ENCODE data around the gene KHDRBS1. TPM values are rescaled to one million over a fixed set of nuclear protein-coding genes. Genes with fewer than 3 reads are reported as not detected.
"Not testable (repeated sequence)": the region's sequence is repeated elsewhere in the genome, so short reads cannot be mapped to it uniquely, and the experiment has no call there.

Gene KHDRBS1
- total and polyA plus RNA-seq, 7 donors: 58.0 to 83.7 (median 72.0) TPM

DNA sequence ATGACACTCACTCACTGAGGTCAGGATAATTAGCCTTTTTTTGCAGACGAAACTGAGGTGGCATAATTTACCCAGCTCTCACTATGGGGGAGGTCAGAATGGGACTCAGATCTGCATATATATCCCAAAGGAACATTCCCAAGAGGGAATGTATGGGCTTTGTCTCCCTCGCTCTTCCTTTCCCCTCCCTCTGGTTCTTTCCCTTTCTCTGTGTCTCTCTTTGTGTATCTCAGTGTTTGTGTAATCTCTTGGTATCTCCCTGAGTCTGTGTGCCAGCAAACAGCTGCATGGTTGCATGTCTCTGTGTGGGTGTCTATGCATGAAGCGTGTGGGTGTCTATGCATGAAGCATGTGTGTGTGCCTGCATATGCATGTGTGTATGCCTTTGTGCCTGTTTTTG lies 63.8 kb downstream of the KHDRBS1 start:
- Histone ChIP-seq H3K27me3 (no peaks in the 10 kb centered on the region), H3K9me3 (no peaks in the 10 kb centered on the region), H3K27ac (no peak overlapping the region), H3K4me3 (no peak overlapping the region), H3K4me1 (peaks cover 0 to 12% (median 8%) of the 10 kb centered on the region in 4 donors), H3K36me3 (peaks cover 8 to 65% (median 20%) of the 10 kb centered on the region in 4 donors)
- TF ChIP-seq POLR2AphosphoS5 (IDR thresholded peaks at IDR 0.05): no peak
- TF ChIP-seq, protein P1, sequence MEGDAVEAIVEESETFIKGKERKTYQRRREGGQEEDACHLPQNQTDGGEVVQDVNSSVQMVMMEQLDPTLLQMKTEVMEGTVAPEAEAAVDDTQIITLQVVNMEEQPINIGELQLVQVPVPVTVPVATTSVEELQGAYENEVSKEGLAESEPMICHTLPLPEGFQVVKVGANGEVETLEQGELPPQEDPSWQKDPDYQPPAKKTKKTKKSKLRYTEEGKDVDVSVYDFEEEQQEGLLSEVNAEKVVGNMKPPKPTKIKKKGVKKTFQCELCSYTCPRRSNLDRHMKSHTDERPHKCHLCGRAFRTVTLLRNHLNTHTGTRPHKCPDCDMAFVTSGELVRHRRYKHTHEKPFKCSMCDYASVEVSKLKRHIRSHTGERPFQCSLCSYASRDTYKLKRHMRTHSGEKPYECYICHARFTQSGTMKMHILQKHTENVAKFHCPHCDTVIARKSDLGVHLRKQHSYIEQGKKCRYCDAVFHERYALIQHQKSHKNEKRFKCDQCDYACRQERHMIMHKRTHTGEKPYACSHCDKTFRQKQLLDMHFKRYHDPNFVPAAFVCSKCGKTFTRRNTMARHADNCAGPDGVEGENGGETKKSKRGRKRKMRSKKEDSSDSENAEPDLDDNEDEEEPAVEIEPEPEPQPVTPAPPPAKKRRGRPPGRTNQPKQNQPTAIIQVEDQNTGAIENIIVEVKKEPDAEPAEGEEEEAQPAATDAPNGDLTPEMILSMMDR (IDR thresholded peaks at IDR 0.05): no peak
- no peak for TF ChIP-seq POLR2A (IDR thresholded peaks at IDR 0.05)
- TF ChIP-seq EP300 (IDR thresholded peaks at IDR 0.05): no peak
- intact Hi-C loops (cut with DNase I): no loop called here
- 83 to 91% methylated on average over 3 of the region's 3 CpGs for WGBS, 2 donors
- DNase-seq: no peak

DNA sequence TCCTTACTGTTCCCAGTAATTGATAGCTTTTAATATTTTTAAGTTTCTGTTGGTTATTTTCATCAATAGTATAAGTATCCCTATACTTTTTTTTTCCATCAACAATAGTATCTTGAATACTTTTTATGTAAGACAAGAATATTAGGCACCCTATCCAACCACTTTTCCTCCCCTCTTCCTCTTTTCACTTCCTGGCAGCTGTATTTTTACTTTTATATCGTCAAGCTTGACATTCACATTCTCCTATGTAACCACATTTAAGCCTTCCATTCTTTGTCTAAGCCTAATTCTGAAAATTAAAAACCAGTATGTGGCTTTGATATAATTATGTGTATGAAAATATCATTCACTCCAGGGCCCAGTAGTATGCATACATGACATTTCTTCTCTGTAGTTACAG lies 68.4 kb downstream of the KHDRBS1 start:
- Histone ChIP-seq H3K9me3 (no peaks in the 10 kb centered on the region), H3K27me3 (no peaks in the 10 kb centered on the region), H3K27ac (no peak overlapping the region), H3K36me3 (peaks cover 4 to 68% (median 14%) of the 10 kb centered on the region in 4 donors), H3K4me1 (no peaks in the 10 kb centered on the region), H3K4me3 (no peak overlapping the region)
- DNase-seq: no peak
- 46 to 79% methylated on average over 1 of the region's 1 CpG for WGBS, 2 donors
- TF ChIP-seq POLR2AphosphoS5 (IDR thresholded peaks at IDR 0.05): no peak
- TF ChIP-seq EP300 (IDR thresholded peaks at IDR 0.05): no peak
- TF ChIP-seq, protein P1 (IDR thresholded peaks at IDR 0.05): no peak
- no peak for TF ChIP-seq POLR2A (IDR thresholded peaks at IDR 0.05)
- intact Hi-C loops (cut with DNase I): no loop called here

DNA sequence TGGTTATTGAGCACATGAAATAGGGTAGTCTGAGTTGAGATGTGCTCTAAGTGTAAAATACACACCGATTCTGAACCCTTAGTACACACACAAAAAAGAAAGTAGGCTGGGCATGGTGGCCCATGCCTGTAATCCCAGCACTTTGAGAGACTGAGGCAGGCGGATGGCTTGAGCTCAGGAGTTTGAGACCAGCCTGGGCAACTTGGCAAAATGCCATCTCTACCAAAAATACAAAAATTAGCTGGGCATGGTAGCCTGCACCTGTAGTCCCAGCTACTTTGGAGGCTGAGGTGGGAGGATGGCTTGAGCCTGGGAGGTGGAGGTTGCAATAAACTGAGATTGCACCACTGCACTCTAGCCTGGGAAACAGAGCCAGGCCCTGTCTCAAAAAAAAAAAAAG lies 72.7 kb downstream of the KHDRBS1 start:
- DNase-seq; H3K27me3 ChIP-seq; H3K4me3 ChIP-seq; H3K4me1 ChIP-seq; H3K9me3 ChIP-seq; intact Hi-C loops (cut with DNase I); H3K27ac ChIP-seq: not testable (repeated sequence)
- peaks cover 0 to 42% (median 3%) of the 10 kb centered on the region in 4 donors for H3K36me3 ChIP-seq
- 96 to 99% methylated on average over 2 of the region's 2 CpGs for WGBS, 2 donors

GRCh38 chr1:32091176-32091575 lies 77.5 kb downstream of the KHDRBS1 start:
- Histone ChIP-seq H3K36me3 (peaks cover 10 to 62% (median 28%) of the 10 kb centered on the region in 4 donors), H3K4me3 (no peak overlapping the region), H3K27me3 (no peaks in the 10 kb centered on the region), H3K4me1 (no peaks in the 10 kb centered on the region), H3K27ac (no peak overlapping the region), H3K9me3 (no peaks in the 10 kb centered on the region)
- TF ChIP-seq EP300 (IDR thresholded peaks at IDR 0.05) (no peak), POLR2A (IDR thresholded peaks at IDR 0.05) (no peak), POLR2AphosphoS5 (IDR thresholded peaks at IDR 0.05) (no peak)
- TF ChIP-seq, protein P1 (IDR thresholded peaks at IDR 0.05): no peak
- WGBS, 2 donors: 97% methylated on average over 8 of the region's 8 CpGs
- intact Hi-C loops (cut with DNase I): no loop called here
- no peak for DNase-seq

DNA sequence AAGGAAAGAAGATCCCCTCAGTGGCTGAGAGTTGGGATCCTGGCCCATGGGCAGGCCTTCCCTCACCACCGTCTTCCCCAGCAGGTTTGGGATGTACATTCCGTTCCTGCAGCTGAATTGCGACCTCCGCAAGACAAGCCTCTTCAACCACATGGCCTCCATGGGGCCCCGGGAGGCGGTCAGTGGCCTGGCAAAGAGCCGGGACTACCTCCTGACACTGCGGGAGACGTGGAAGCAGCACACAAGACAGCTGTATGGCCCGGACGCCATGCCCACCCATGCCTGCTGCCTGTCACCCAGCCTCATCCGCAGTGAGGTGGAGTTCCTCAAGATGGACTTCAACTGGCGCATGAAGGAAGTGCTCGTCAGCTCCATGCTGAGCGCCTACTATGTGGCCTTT lies 77.9 kb downstream of the KHDRBS1 start:
- no peak overlapping the region for H3K4me3 ChIP-seq
- TF ChIP-seq EP300 (IDR thresholded peaks at IDR 0.05): no peak
- TF ChIP-seq, protein P1 (IDR thresholded peaks at IDR 0.05): no peak
- TF ChIP-seq POLR2AphosphoS5 (IDR thresholded peaks at IDR 0.05): no peak
- TF ChIP-seq POLR2A (IDR thresholded peaks at IDR 0.05): no peak
- H3K36me3 ChIP-seq: peaks cover 10 to 62% (median 26%) of the 10 kb centered on the region in 4 donors
- no peaks in the 10 kb centered on the region for H3K4me1 ChIP-seq
- WGBS, 2 donors: 94 to 96% methylated on average over 15 of the region's 15 CpGs
- H3K27me3 ChIP-seq: no peaks in the 10 kb centered on the region
- H3K9me3 ChIP-seq: no peaks in the 10 kb centered on the region
- DNase-seq: no peak
- H3K27ac ChIP-seq: no peak overlapping the region
- intact Hi-C loops (cut with DNase I): no loop called here

Small RNA genes lying within 50 kb of the gene (small RNA-seq; reads per million reads assigned to genes)
- gene MIR5585 (0 reads per million in 3 donors), gene RF00017 (0 reads per million in 3 donors)

Other genes with a start within 250 kb of the KHDRBS1 start
- gene ADGRB2, start 249.5 kb upstream of the KHDRBS1 start, total RNA-seq: 1 to 10 TPM; 1.4 to 3.9 (median 1.5) TPM
- gene ADGRB2, start 249.5 kb upstream of the KHDRBS1 start, polyA plus RNA-seq: 1 to 10 TPM in 1 of 3 donors, not detected in 2; 1.3 TPM
- gene SPOCD1, start 197.8 kb upstream of the KHDRBS1 start, total RNA-seq: under 1 TPM in 2 of 4 donors, not detected in 2; 0.14 to 0.55 TPM
- under 1 TPM in 1 of 3 donors, not detected in 2; 0.70 TPM for gene SPOCD1, start 197.8 kb upstream of the KHDRBS1 start, polyA plus RNA-seq
- gene PTP4A2, start 75.5 kb upstream of the KHDRBS1 start, total RNA-seq: 100 to 1,000 TPM; 226 to 327 (median 255) TPM
- gene PTP4A2, start 75.5 kb upstream of the KHDRBS1 start, polyA plus RNA-seq: 100 to 1,000 TPM; 145 to 228 (median 177) TPM
- 1 to 10 TPM; 2.0 to 6.7 (median 3.7) TPM for gene TMEM39B, start 59.1 kb downstream of the KHDRBS1 start, total RNA-seq
- gene TMEM39B, start 59.1 kb downstream of the KHDRBS1 start, polyA plus RNA-seq: 10 to 100 TPM in 1 of 3 donors, 1 to 10 TPM in 2; 3.6 to 11.9 (median 3.7) TPM
- 10 to 100 TPM; 33.4 to 47.0 (median 41.6) TPM for gene KPNA6, start 94.2 kb downstream of the KHDRBS1 start, total RNA-seq
- gene KPNA6, start 94.2 kb downstream of the KHDRBS1 start, polyA plus RNA-seq: 10 to 100 TPM in 1 of 3 donors, 1 to 10 TPM in 2; 6.0 to 15.3 (median 9.5) TPM
- gene TXLNA, start 165.8 kb downstream of the KHDRBS1 start, total RNA-seq: 10 to 100 TPM; 28.9 to 46.7 (median 36.7) TPM
- 10 to 100 TPM in 2 of 3 donors, 1 to 10 TPM in 1; 9.0 to 35.4 (median 11.6) TPM for gene TXLNA, start 165.8 kb downstream of the KHDRBS1 start, polyA plus RNA-seq
- 10 to 100 TPM in 1 of 4 donors, 1 to 10 TPM in 3; 3.9 to 15.0 (median 6.9) TPM for gene CCDC28B, start 186.7 kb downstream of the KHDRBS1 start, total RNA-seq
- gene CCDC28B, start 186.7 kb downstream of the KHDRBS1 start, polyA plus RNA-seq: 1 to 10 TPM; 3.7 to 9.3 (median 4.2) TPM
- 1 to 10 TPM in 3 of 4 donors, under 1 TPM in 1; 0.81 to 3.9 (median 2.1) TPM for gene IQCC, start 191.8 kb downstream of the KHDRBS1 start, total RNA-seq
- gene IQCC, start 191.8 kb downstream of the KHDRBS1 start, polyA plus RNA-seq: 1 to 10 TPM in 2 of 3 donors, under 1 TPM in 1; 0.60 to 2.5 (median 1.4) TPM
- gene DCDC2B, start 195.2 kb downstream of the KHDRBS1 start, total RNA-seq: not detected
- under 1 TPM in 1 of 3 donors, not detected in 2; 0.04 TPM for gene DCDC2B, start 195.2 kb downstream of the KHDRBS1 start, polyA plus RNA-seq
- 10 to 100 TPM in 2 of 4 donors, 1 to 10 TPM in 2; 6.4 to 20.8 (median 10.1) TPM for gene TMEM234, start 208.5 kb downstream of the KHDRBS1 start, total RNA-seq
- gene TMEM234, start 208.5 kb downstream of the KHDRBS1 start, polyA plus RNA-seq: 10 to 100 TPM in 1 of 3 donors, 1 to 10 TPM in 2; 4.4 to 23.1 (median 7.2) TPM
- 100 to 1,000 TPM; 163 to 178 (median 171) TPM for gene EIF3I, start 208.5 kb downstream of the KHDRBS1 start, total RNA-seq
- gene EIF3I, start 208.5 kb downstream of the KHDRBS1 start, polyA plus RNA-seq: 100 to 1,000 TPM; 171 to 226 (median 185) TPM
- gene FAM167B, start 233.4 kb downstream of the KHDRBS1 start, total RNA-seq: 1 to 10 TPM in 2 of 4 donors, under 1 TPM in 1, not detected in 1; 0.71 to 3.0 (median 2.2) TPM
- 1 to 10 TPM; 3.0 to 9.0 (median 3.6) TPM for gene FAM167B, start 233.4 kb downstream of the KHDRBS1 start, polyA plus RNA-seq
- under 1 TPM in 3 of 4 donors, not detected in 1; 0.36 to 0.81 (median 0.49) TPM for gene LCK, start 237.4 kb downstream of the KHDRBS1 start, total RNA-seq
- gene LCK, start 237.4 kb downstream of the KHDRBS1 start, polyA plus RNA-seq: 10 to 100 TPM in 1 of 3 donors, 1 to 10 TPM in 1, under 1 TPM in 1; 0.92 to 37.3 (median 1.8) TPM

Measured in sigmoid colon (tissue), 7 donors.